Activated CD4-positive, alpha-beta T cell treated with anti-CD3 and anti-CD28 coated beads for 36 hours (primary cell): Measurements from ENCODE around the gene SBK1. TPM values are rescaled to one million over a fixed set of nuclear protein-coding genes. Genes with fewer than 3 reads are reported as not detected.
"Not testable (repeated sequence)": the region's sequence is repeated elsewhere in the genome, so short reads cannot be mapped to it uniquely, and the experiment has no call there.

Experiments used
- ATAC-seq: fragments of 200-7000 bp; cut with Tn5 transposase; one replicate; pipeline ENCODE4 v1.10.0; 2021; ENCODE audit warnings: mild to moderate bottlenecking, moderate library complexity
- CTCF ChIA-PET: fragments of 350-600 bp; sonication (Branson Sonifier 250); formaldehyde crosslinking; loops from one replicate; lab custom pipeline; 2021; ENCODE audit warnings: antibody characterized with exemption; lab: Charles Lee
- POLR2A ChIA-PET: fragments of 350-600 bp; sonication (Branson Sonifier 250); formaldehyde crosslinking; loops from one replicate; lab custom pipeline; 2021; ENCODE audit warnings: antibody characterized with exemption, inconsistent platforms; lab: Charles Lee
- DNase-seq: peaks from one replicate; pipeline ENCODE4 v3.0.0-alpha.2; 2020
- H3K27ac Mint-ChIP-seq: one replicate; pipeline ENCODE4 v1.8.0; 2021; ENCODE audit warnings: mixed read lengths
- H3K27me3 Mint-ChIP-seq: one replicate; pipeline ENCODE4 v1.8.0; 2021; ENCODE audit warnings: mixed read lengths
- H3K36me3 Mint-ChIP-seq: one replicate; pipeline ENCODE4 v1.8.0; 2021; ENCODE audit warnings: low read depth, mixed read lengths
- H3K4me1 Mint-ChIP-seq: one replicate; pipeline ENCODE4 v1.8.0; 2021; ENCODE audit warnings: mixed read lengths
- H3K4me3 Mint-ChIP-seq: one replicate; pipeline ENCODE4 v1.8.0; 2021; ENCODE audit warnings: mild to moderate bottlenecking, moderate library complexity, mixed read lengths
- H3K9me3 Mint-ChIP-seq: one replicate; pipeline ENCODE4 v1.8.0; 2021; ENCODE audit warnings: low read depth, mixed read lengths
- intact Hi-C, 2 experiments: fragments of 100-400 bp; cut with DNase I in 1 of 2; cut with micrococcal nuclease in 1 of 2; formaldehyde crosslinking; loops; one replicate each; pipeline versions ENCODE4 v1.14.2 to v1.15.1; 2022 to 2024; cut with DNase I, micrococcal nuclease
- total RNA-seq, 2 experiments: library from RNA; stranded (reverse); gene quantifications; one replicate each; pipeline ENCODE4 v1.2.3, GENCODE V29; 2021

Gene SBK1
- total RNA-seq, 2 experiments from 2014 or later = 6.5 to 6.6 TPM

- CTCF ChIA-PET = interaction anchor here (1.2 to 6.0 kb wide), 5 partner anchors 9 to 185 kb away, joined by 3 to 76 read pairs (median 9); no protein-coding TSS in a partner anchor
- POLR2A ChIA-PET = no interaction called here
- no peak overlapping the region for H3K4me3 Mint-ChIP-seq
- peaks cover 5% of the 10 kb centered on the region for H3K36me3 Mint-ChIP-seq
- no peaks in the 10 kb centered on the region for H3K9me3 Mint-ChIP-seq
- H3K4me1 Mint-ChIP-seq = peaks cover 18% of the 10 kb centered on the region
- no peaks in the 10 kb centered on the region for H3K27me3 Mint-ChIP-seq
- ATAC-seq (peak; percentile 32), DNase-seq (no peak)
- H3K27ac Mint-ChIP-seq = no peak overlapping the region
- intact Hi-C loops = no loop called here
Observed at GRCh38 chr16:28318042-28318744, 25.9 kb downstream of the SBK1 start.

- no peak overlapping the region for H3K27ac Mint-ChIP-seq
Observed at GRCh38 chr16:28319476-28320022, 27.2 kb downstream of the SBK1 start.

GRCh38 chr16:28320023-28320561 lies 27.8 kb downstream of the SBK1 start:
- Mint-ChIP-seq H3K4me3 (no peak overlapping the region), H3K36me3 (peaks cover 5% of the 10 kb centered on the region), H3K4me1 (peaks cover 11% of the 10 kb centered on the region), H3K9me3 (no peaks in the 10 kb centered on the region), H3K27ac (no peak overlapping the region), H3K27me3 (no peaks in the 10 kb centered on the region)
- ChIA-PET POLR2A (no interaction called here), CTCF (no interaction called here)
- no peak for ATAC-seq
- no peak for DNase-seq
- intact Hi-C loops = no loop called here

More at GRCh38 chr16:28319476-28320022, 27.2 kb downstream of the SBK1 start:
- Mint-ChIP-seq H3K36me3 (peaks cover 5% of the 10 kb centered on the region), H3K27me3 (no peaks in the 10 kb centered on the region), H3K9me3 (no peaks in the 10 kb centered on the region), H3K4me3 (no peak overlapping the region), H3K4me1 (peaks cover 12% of the 10 kb centered on the region)
- ChIA-PET CTCF (interaction anchor here (1.4 to 6.0 kb wide), 2 partner anchors 7 to 43 kb away, joined by 9 to 76 read pairs; no protein-coding TSS in a partner anchor), POLR2A (no interaction called here)
- ATAC-seq (no peak), DNase-seq (no peak)
- intact Hi-C loops = no loop called here

GRCh38 chr16:28320741-28321140 lies 28.4 kb downstream of the SBK1 start:
- ChIA-PET CTCF (interaction anchor here (1.4 kb wide), 1 partner anchor 43 kb away, joined by 5 read pairs; no protein-coding TSS in a partner anchor), POLR2A (no interaction called here)
- Mint-ChIP-seq H3K4me3 (no peak overlapping the region), H3K9me3 (no peaks in the 10 kb centered on the region), H3K36me3 (peaks cover 5% of the 10 kb centered on the region), H3K27ac (no peak overlapping the region), H3K4me1 (peaks cover 10% of the 10 kb centered on the region), H3K27me3 (no peaks in the 10 kb centered on the region)
- DNase-seq = no peak
- intact Hi-C loops = no loop called here
- no peak for ATAC-seq

GRCh38 chr16:28321700-28322411 lies 29.5 kb downstream of the SBK1 start:
- no peak overlapping the region for H3K4me3 Mint-ChIP-seq
- ChIA-PET CTCF (interaction anchor here (0.6 to 1.4 kb wide), 7 partner anchors 9 to 45 kb away, joined by 3 to 7 read pairs (median 4); no protein-coding TSS in a partner anchor), POLR2A (interaction anchor here (0.6 kb wide), 1 partner anchor 40 kb away, joined by 3 read pairs; no protein-coding TSS in a partner anchor)
- peak; percentile 73 for DNase-seq
- H3K36me3 Mint-ChIP-seq = peaks cover 5% of the 10 kb centered on the region
- peak; percentile 69 for ATAC-seq
- no peaks in the 10 kb centered on the region for H3K9me3 Mint-ChIP-seq
- H3K27me3 Mint-ChIP-seq = no peaks in the 10 kb centered on the region
- H3K4me1 Mint-ChIP-seq = peaks cover 7% of the 10 kb centered on the region
- H3K27ac Mint-ChIP-seq = no peak overlapping the region
- intact Hi-C loops = no loop called here

- POLR2A ChIA-PET = no interaction called here
- H3K9me3 Mint-ChIP-seq = no peaks in the 10 kb centered on the region
- CTCF ChIA-PET = interaction anchor here (1.6 kb wide), 1 partner anchor 47 kb away, joined by 6 read pairs; no protein-coding TSS in a partner anchor
- peaks cover under 1% of the 10 kb centered on the region for H3K36me3 Mint-ChIP-seq
- no peaks in the 10 kb centered on the region for H3K27me3 Mint-ChIP-seq
- H3K27ac Mint-ChIP-seq = no peak overlapping the region
- no peak for ATAC-seq
- no peak for DNase-seq
- intact Hi-C loops = no loop called here
- no peaks in the 10 kb centered on the region for H3K4me1 Mint-ChIP-seq
- H3K4me3 Mint-ChIP-seq = no peak overlapping the region
Observed at GRCh38 chr16:28324235-28324886, 32.0 kb downstream of the SBK1 start.

- intact Hi-C loops = no loop called here
- no peak overlapping the region for H3K27ac Mint-ChIP-seq
- ChIA-PET POLR2A (no interaction called here), CTCF (interaction anchor here (1.6 kb wide), 1 partner anchor 47 kb away, joined by 6 read pairs; no protein-coding TSS in a partner anchor)
- H3K4me3 Mint-ChIP-seq = no peak overlapping the region
- ATAC-seq = no peak
- no peaks in the 10 kb centered on the region for H3K4me1 Mint-ChIP-seq
- no peaks in the 10 kb centered on the region for H3K9me3 Mint-ChIP-seq
- no peaks in the 10 kb centered on the region for H3K36me3 Mint-ChIP-seq
- DNase-seq = no peak
- no peaks in the 10 kb centered on the region for H3K27me3 Mint-ChIP-seq
Observed at GRCh38 chr16:28324887-28325279, 32.6 kb downstream of the SBK1 start.

GRCh38 chr16:28326881-28327610 lies 34.7 kb downstream of the SBK1 start:
- Mint-ChIP-seq H3K27me3 (no peaks in the 10 kb centered on the region), H3K4me3 (no peak overlapping the region), H3K4me1 (no peaks in the 10 kb centered on the region), H3K27ac (no peak overlapping the region), H3K36me3 (no peaks in the 10 kb centered on the region), H3K9me3 (no peaks in the 10 kb centered on the region)
- POLR2A ChIA-PET = no interaction called here
- CTCF ChIA-PET = interaction anchor here (0.6 to 1.6 kb wide), 8 partner anchors 8 to 669 kb away, joined by 3 to 9 read pairs (median 4); no protein-coding TSS in a partner anchor
- DNase-seq (peak; percentile 83), ATAC-seq (peak; percentile 84)
- intact Hi-C loops = no loop called here

- peak; percentile 71 for ATAC-seq
- H3K36me3 Mint-ChIP-seq, H3K27me3 Mint-ChIP-seq, CTCF ChIA-PET, intact Hi-C loops, H3K27ac Mint-ChIP-seq, H3K4me1 Mint-ChIP-seq, H3K4me3 Mint-ChIP-seq, H3K9me3 Mint-ChIP-seq, POLR2A ChIA-PET: not testable (repeated sequence)
- peak; percentile 33 for DNase-seq
Observed at GRCh38 chr16:28330232-28330631, 37.9 kb downstream of the SBK1 start.

GRCh38 chr16:28330981-28331380 lies 38.7 kb downstream of the SBK1 start:
- H3K4me3 Mint-ChIP-seq, H3K9me3 Mint-ChIP-seq, H3K4me1 Mint-ChIP-seq, intact Hi-C loops, H3K36me3 Mint-ChIP-seq, DNase-seq, H3K27ac Mint-ChIP-seq, CTCF ChIA-PET, H3K27me3 Mint-ChIP-seq, POLR2A ChIA-PET: not testable (repeated sequence)
- peak; percentile 28 for ATAC-seq
